GM12878 (cell line): ENCODE results near the gene SLC6A7. TPM values are rescaled to one million over a fixed set of nuclear protein-coding genes. Genes with fewer than 3 reads are reported as not detected.
A peak's percentile ranks its signal among the peaks of the same experiment; 100 is the strongest.

Source experiments
- ATAC-seq: fragments of 200-7000 bp; cut with Tn5 transposase; 3 replicates; pipeline ENCODE4 v1.9.1; 2020; ENCODE audit warnings: mild to moderate bottlenecking, moderate library complexity
- BruUV-seq: library from RNA; stranded (reverse); fragments of 400-500 nt; replicated peaks from 2 replicates; lab custom pipeline; 2021; lab: Mats Ljungman, UMichigan
- CTCF ChIA-PET: fragments of 300-600 bp; sonication (Branson Sonifier 250); formaldehyde crosslinking; extraction: SDS; loops from one replicate; lab custom pipeline; 2021; ENCODE audit warnings: inconsistent platforms; lab: Yijun Ruan, JAX
- POLR2A ChIA-PET: fragments of 350-600 bp; formaldehyde crosslinking; extraction: SDS; loops from one replicate; lab custom pipeline; 2021; ENCODE audit warnings: inconsistent platforms; lab: Charles Lee
- RAD21 ChIA-PET: fragments of 300-600 bp; sonication (Branson Sonifier 250); formaldehyde crosslinking; loops from one replicate; lab custom pipeline; 2023; ENCODE audit warnings: antibody characterized with exemption; ENCODE audit not compliant: unreplicated experiment; lab: Charles Lee
- SMC1A ChIA-PET: fragments of 300-600 bp; sonication (Branson Sonifier 250); formaldehyde crosslinking; loops from one replicate; lab custom pipeline; 2023; ENCODE audit not compliant: unreplicated experiment, uncharacterized antibody; lab: Charles Lee
- DNase-seq: peaks from one replicate; pipeline ENCODE4 v3.0.0-alpha.2; 2011; ENCODE audit warnings: low read depth, low spot score
- FAIRE-seq: peaks from 3 replicates; lab custom pipeline; 2011; peaks lifted over from hg19 to GRCh38; lab: Jason Lieb, UNC
- H2AFZ ChIP-seq: 2 replicates; pipeline ENCODE4 v1.6.0; 2011; ENCODE audit warnings: low read depth, low read length, control low read depth; ENCODE audit not compliant: control insufficient read depth
- H3K27ac ChIP-seq: 2 replicates; pipeline ENCODE4 v1.5.1; 2011; ENCODE audit warnings: control low read depth; ENCODE audit not compliant: control insufficient read depth, insufficient read depth
- H3K27me3 ChIP-seq, 2 experiments: replicated peaks in 1 of 2; 2 replicates each; pipeline versions ENCODE4 v1.6.0 to v1.6.1; 2011; ENCODE audit warnings: low read length in 1 of 2; ENCODE audit not compliant: control insufficient read depth in 2 of 2, insufficient read depth in 2 of 2
- H3K36me3 ChIP-seq, 2 experiments: 2 replicates each; pipeline ENCODE4 v1.5.1; 2011; ENCODE audit warnings: low read length in 1 of 2; ENCODE audit not compliant: control insufficient read depth in 2 of 2, insufficient read depth in 2 of 2
- H3K4me1 ChIP-seq: 2 replicates; pipeline ENCODE4 v1.6.1; 2011; ENCODE audit warnings: mild to moderate bottlenecking, low read length, moderate library complexity, mixed read lengths; ENCODE audit not compliant: control insufficient read depth, insufficient read depth
- H3K4me2 ChIP-seq: 2 replicates; pipeline ENCODE4 v1.6.0; 2011; ENCODE audit warnings: control low read depth; ENCODE audit not compliant: control insufficient read depth, insufficient read depth
- H3K4me3 ChIP-seq: fragments of 200-600 bp; sonication (generic); 2 replicates; pipeline ENCODE4 v1.5.1; 2016
- H3K79me2 ChIP-seq: 2 replicates; pipeline ENCODE4 v1.6.0; 2011; ENCODE audit warnings: low read length; ENCODE audit not compliant: control insufficient read depth, insufficient read depth
- H3K9ac ChIP-seq: 2 replicates; pipeline ENCODE4 v1.8.0; 2011; ENCODE audit warnings: low read length, control low read depth, mixed read lengths; ENCODE audit not compliant: control insufficient read depth, insufficient read depth
- H3K9me3 ChIP-seq: replicated peaks from 3 replicates; pipeline ENCODE4 v1.5.1; 2011; ENCODE audit warnings: mild to moderate bottlenecking, low read length; ENCODE audit not compliant: control insufficient read depth, insufficient read depth
- H4K20me1 ChIP-seq: 2 replicates; pipeline ENCODE4 v1.6.0; 2011; ENCODE audit not compliant: control insufficient read depth, insufficient read depth
- CBX3 ChIP-seq: fragments of 200-600 bp; sonication (generic); IDR thresholded peaks from 2 replicates; pipeline ENCODE4 v1.6.1; 2016; ENCODE audit warnings: low read depth, borderline replicate concordance
- GABPA ChIP-seq: IDR thresholded peaks from 2 replicates; pipeline ENCODE4 v1.6.1; 2014; ENCODE audit warnings: antibody characterized with exemption, low read depth, mild to moderate bottlenecking, inconsistent platforms
- HDAC2 ChIP-seq: fragments of 200-600 bp; sonication (generic); IDR thresholded peaks from 2 replicates; pipeline ENCODE4 v1.6.1; 2017
- IKZF1 ChIP-seq: fragments of 450-650 bp; conservative IDR thresholded peaks from 2 replicates; pipeline ENCODE4 v1.6.1; 2017; ENCODE audit warnings: antibody characterized with exemption, mild to moderate bottlenecking
- PAX5 ChIP-seq: IDR thresholded peaks from 2 replicates; pipeline ENCODE4 v1.6.1; 2011; ENCODE audit warnings: low read depth, low read length, borderline replicate concordance
- POLR2AphosphoS5 ChIP-seq: IDR thresholded peaks from 2 replicates; pipeline ENCODE4 v1.6.1; 2011; ENCODE audit warnings: mild to moderate bottlenecking, low read length, inconsistent platforms
- RCOR1 ChIP-seq: conservative IDR thresholded peaks from 2 replicates; pipeline ENCODE4 v1.6.1; 2012; ENCODE audit warnings: low read depth, low read length, improper control_type of control experiment
- SMC3 ChIP-seq: IDR thresholded peaks from 2 replicates; pipeline ENCODE4 v1.6.1; 2011; ENCODE audit warnings: low read length, improper control_type of control experiment, borderline replicate concordance
- SRF ChIP-seq, 2 experiments: IDR thresholded peaks; 2 replicates each; pipeline ENCODE4 v1.6.1; 2011; ENCODE audit warnings: low read depth in 2 of 2, low read length in 2 of 2, mild to moderate bottlenecking in 1 of 2, moderate library complexity in 1 of 2
- TAF1 ChIP-seq: IDR thresholded peaks from 2 replicates; pipeline ENCODE4 v1.6.1; 2011; ENCODE audit warnings: mild to moderate bottlenecking, low read depth, low read length, borderline replicate concordance
- TBL1XR1 ChIP-seq: IDR thresholded peaks from 2 replicates; pipeline ENCODE4 v1.6.1; 2012; ENCODE audit warnings: low read depth, low read length, improper control_type of control experiment
- WGBS: methylation state at CpG from one replicate; pipeline ENCODE4 v1.1.6; 2016; ENCODE audit warnings: low lambda C conversion rate; ENCODE audit not compliant: insufficient replicate concordance, insufficient coverage; ENCODE audit errors: missing lambda C conversion rate; 5-methylcytosine and 5-hydroxymethylcytosine counted together
- in situ Hi-C: fragments of 300-500 bp; cut with MboI; formaldehyde crosslinking; loops from 9 replicates; pipeline ENCODE4 v1.14.3; 2018; ENCODE audit warnings: mixed read lengths
- intact Hi-C: fragments of 100-400 bp; cut with micrococcal nuclease; formaldehyde crosslinking; loops from one replicate; pipeline ENCODE4 v1.14.2; 2022; ENCODE audit not compliant: unreplicated experiment
- polyA plus RNA-seq, 11 experiments: library from polyadenylated mRNA; depleted of rRNA in 4 of 11; unstranded in 6 of 11; stranded (reverse) in 5 of 11; fragments of >200 nt; fragmentation: Nextera tagmentation in 4 of 11; fragmentation: Illumina TruSeq in 1 of 11; extraction: Ambion mirVana in 4 of 11; extraction: Trizol in 1 of 11; gene quantifications; 1 replicate in 1 of 11; 2 replicates in 10 of 11; pipeline versions ENCODE4 v1.2.1 to v1.2.3, GENCODE V29; 2011 to 2016; ENCODE audit warnings: inconsistent platforms in 2 of 11, missing spikeins in 2 of 11, low read depth in 1 of 11
- total RNA-seq, 4 experiments: library from RNA; depleted of rRNA in 3 of 4; stranded (reverse); fragments of >200 nt in 3 of 4; fragmentation: Illumina TruSeq in 1 of 4; extraction: Trizol in 1 of 4; gene quantifications; 2 replicates each; pipeline versions ENCODE4 v1.2.1 to v1.2.3, GENCODE V29; 2013 to 2021
- TF ChIP-seq, protein P1 (sequence below): fragments of 450-650 bp; IDR thresholded peaks from 2 replicates; pipeline ENCODE4 v1.6.1; 2017; ENCODE audit warnings: borderline replicate concordance
- TF ChIP-seq, protein P2 (sequence below): IDR thresholded peaks from 2 replicates; pipeline ENCODE4 v1.6.1; 2011; ENCODE audit warnings: low read depth, mild to moderate bottlenecking, low read length, moderate library complexity, borderline replicate concordance; ENCODE audit errors: extremely low read depth
- TF ChIP-seq, protein P3 (sequence below): IDR thresholded peaks from 2 replicates; pipeline ENCODE4 v1.6.1; 2012; ENCODE audit warnings: low read length, inconsistent platforms
- TF ChIP-seq, protein P4 (sequence below): fragments of 450-650 bp; IDR thresholded peaks from 2 replicates; pipeline ENCODE4 v1.6.1; 2017; ENCODE audit warnings: mild to moderate bottlenecking, low read depth, inconsistent platforms; ENCODE audit not compliant: poor library complexity, severe bottlenecking
- TF ChIP-seq, protein P5 (sequence below): IDR thresholded peaks from 2 replicates; pipeline ENCODE4 v1.6.1; 2011; ENCODE audit warnings: borderline replicate concordance, low read depth, mild to moderate bottlenecking, moderate library complexity, mixed read lengths, low read length; ENCODE audit not compliant: insufficient read depth; ENCODE audit errors: extremely low read length

The SLC6A7 gene
- total and polyA plus RNA-seq, 10 of the 15 experiments (the other 5 are each of a cell fraction or from before 2014, with no cell fraction given) = 0.01 to 0.15 (median 0.06) TPM; not detected in 7

DNA sequence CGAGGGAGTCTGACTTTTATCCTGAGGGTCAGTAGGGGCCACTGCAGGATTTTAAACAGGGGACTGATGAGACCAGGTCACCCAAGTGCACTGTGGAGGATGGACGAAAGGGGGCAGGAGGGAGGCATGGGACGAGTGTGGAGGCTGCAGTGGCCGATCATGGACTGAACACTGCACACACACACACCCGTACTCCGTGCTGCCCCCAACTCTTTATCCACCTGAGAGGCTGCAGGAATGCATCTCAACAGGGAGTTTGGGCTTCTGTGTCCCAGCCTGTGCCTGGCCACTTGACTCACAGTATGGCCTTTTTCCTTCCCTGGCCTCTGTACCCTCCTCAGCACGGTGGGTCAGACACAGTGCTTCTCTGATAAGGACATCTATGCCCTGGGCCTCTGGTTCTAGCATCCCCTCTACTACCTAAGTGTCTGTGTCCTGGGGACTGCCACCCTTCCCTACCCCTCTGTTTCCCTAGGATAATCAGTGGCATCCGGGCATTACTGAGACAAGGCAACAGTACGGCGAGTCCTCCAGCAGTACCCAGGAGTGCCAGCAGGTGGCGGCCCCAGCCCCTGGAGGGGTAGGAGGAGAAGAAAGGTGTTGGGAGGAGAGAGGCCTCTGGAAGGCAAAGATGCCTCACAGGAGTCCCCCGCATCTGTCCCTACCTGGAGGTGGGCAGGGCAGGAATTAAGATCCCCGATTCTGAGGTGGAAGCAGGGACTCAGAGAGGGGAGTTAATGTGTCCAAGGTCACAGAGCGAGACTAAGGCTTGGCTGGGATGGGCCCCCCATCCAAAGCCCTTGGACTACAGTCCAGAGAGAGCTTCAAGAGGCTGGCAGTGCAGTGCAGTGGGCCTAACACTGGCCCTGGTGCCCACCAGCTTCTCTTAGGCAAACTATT, 28.4 kb upstream of the SLC6A7 start:
- Histone ChIP-seq H3K79me2 (no peaks in the 10 kb centered on the region), H3K4me1 (peaks cover 9% of the 10 kb centered on the region), H3K4me2 (no peak overlapping the region), H3K4me3 (no peak overlapping the region), H3K9ac (no peak overlapping the region), H3K36me3 (no peaks in the 10 kb centered on the region), H3K9me3 (no peaks in the 10 kb centered on the region), H2AFZ (no peak overlapping the region), H3K27me3 (no peaks in the 10 kb centered on the region; a peak in 1 of 4 replicates), H4K20me1 (no peaks in the 10 kb centered on the region), H3K27ac (no peak overlapping the region)
- WGBS = 24% methylated on average over 14 of the region's 14 CpGs
- DNase-seq (no peak), FAIRE-seq (peak; percentile 89), ATAC-seq (peak; percentile 92)
- BruUV-seq = no TSS peak
- in situ Hi-C loops = no loop called here
- ChIA-PET SMC1A (interaction anchor here (0.9 to 1.8 kb wide), 6 partner anchors 12 to 57 kb away, joined by 3 to 10 read pairs (median 3); no protein-coding TSS in a partner anchor), RAD21 (interaction anchor here (0.9 to 1.9 kb wide), 3 partner anchors 14 to 57 kb away, joined by 3 to 8 read pairs (median 5); no protein-coding TSS in a partner anchor), CTCF (interaction anchor here (0.7 to 6.7 kb wide), 16 partner anchors 8 to 275 kb away, joined by 3 to 68 read pairs (median 4); no protein-coding TSS in a partner anchor), POLR2A (no interaction called here)
- intact Hi-C loops = loop anchor here (1.0 to 2.0 kb wide), 3 partner anchors 57 to 275 kb away; no protein-coding TSS in a partner anchor
- TF ChIP-seq, protein P1, sequence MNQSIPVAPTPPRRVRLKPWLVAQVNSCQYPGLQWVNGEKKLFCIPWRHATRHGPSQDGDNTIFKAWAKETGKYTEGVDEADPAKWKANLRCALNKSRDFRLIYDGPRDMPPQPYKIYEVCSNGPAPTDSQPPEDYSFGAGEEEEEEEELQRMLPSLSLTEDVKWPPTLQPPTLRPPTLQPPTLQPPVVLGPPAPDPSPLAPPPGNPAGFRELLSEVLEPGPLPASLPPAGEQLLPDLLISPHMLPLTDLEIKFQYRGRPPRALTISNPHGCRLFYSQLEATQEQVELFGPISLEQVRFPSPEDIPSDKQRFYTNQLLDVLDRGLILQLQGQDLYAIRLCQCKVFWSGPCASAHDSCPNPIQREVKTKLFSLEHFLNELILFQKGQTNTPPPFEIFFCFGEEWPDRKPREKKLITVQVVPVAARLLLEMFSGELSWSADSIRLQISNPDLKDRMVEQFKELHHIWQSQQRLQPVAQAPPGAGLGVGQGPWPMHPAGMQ = no peak
- TF ChIP-seq, protein P2, sequence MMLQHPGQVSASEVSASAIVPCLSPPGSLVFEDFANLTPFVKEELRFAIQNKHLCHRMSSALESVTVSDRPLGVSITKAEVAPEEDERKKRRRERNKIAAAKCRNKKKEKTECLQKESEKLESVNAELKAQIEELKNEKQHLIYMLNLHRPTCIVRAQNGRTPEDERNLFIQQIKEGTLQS = no peak
- no peak for TF ChIP-seq POLR2AphosphoS5
- TF ChIP-seq SRF (IDR thresholded peaks at IDR 0.05; ENCODE audit: low read depth in 2 of 2, low read length in 2 of 2) = no peak
- TF ChIP-seq, protein P3, sequence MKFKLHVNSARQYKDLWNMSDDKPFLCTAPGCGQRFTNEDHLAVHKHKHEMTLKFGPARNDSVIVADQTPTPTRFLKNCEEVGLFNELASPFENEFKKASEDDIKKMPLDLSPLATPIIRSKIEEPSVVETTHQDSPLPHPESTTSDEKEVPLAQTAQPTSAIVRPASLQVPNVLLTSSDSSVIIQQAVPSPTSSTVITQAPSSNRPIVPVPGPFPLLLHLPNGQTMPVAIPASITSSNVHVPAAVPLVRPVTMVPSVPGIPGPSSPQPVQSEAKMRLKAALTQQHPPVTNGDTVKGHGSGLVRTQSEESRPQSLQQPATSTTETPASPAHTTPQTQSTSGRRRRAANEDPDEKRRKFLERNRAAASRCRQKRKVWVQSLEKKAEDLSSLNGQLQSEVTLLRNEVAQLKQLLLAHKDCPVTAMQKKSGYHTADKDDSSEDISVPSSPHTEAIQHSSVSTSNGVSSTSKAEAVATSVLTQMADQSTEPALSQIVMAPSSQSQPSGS = no peak
- TF ChIP-seq SMC3 = peak; percentile 91
- 0 out of 2 replicates have a peak, but pooled peaks have one; percentile 21 for TF ChIP-seq IKZF1
- TF ChIP-seq RCOR1 = 0 out of 2 replicates have a peak, but pooled peaks have one; percentile 59
- TF ChIP-seq PAX5 = no peak
- TF ChIP-seq TBL1XR1 = peak; percentile 64; the same call in 1 of the 2 replicates
- no peak for TF ChIP-seq GABPA
- TF ChIP-seq, protein P4, sequence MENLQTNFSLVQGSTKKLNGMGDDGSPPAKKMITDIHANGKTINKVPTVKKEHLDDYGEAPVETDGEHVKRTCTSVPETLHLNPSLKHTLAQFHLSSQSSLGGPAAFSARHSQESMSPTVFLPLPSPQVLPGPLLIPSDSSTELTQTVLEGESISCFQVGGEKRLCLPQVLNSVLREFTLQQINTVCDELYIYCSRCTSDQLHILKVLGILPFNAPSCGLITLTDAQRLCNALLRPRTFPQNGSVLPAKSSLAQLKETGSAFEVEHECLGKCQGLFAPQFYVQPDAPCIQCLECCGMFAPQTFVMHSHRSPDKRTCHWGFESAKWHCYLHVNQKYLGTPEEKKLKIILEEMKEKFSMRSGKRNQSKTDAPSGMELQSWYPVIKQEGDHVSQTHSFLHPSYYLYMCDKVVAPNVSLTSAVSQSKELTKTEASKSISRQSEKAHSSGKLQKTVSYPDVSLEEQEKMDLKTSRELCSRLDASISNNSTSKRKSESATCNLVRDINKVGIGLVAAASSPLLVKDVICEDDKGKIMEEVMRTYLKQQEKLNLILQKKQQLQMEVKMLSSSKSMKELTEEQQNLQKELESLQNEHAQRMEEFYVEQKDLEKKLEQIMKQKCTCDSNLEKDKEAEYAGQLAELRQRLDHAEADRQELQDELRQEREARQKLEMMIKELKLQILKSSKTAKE = no peak
- no peak for TF ChIP-seq TAF1
- no peak for TF ChIP-seq CBX3
- TF ChIP-seq HDAC2 = no peak
- TF ChIP-seq, protein P5, sequence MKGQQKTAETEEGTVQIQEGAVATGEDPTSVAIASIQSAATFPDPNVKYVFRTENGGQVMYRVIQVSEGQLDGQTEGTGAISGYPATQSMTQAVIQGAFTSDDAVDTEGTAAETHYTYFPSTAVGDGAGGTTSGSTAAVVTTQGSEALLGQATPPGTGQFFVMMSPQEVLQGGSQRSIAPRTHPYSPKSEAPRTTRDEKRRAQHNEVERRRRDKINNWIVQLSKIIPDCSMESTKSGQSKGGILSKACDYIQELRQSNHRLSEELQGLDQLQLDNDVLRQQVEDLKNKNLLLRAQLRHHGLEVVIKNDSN = no peak
